ENCODE results near the gene LCN9.

- no peak for TF ChIP-seq POLR2A (IDR thresholded peaks at IDR 0.05; ENCODE audit: low read length)
- TF ChIP-seq GATA1 (IDR thresholded peaks at IDR 0.05; ENCODE audit: low read depth, low read length), result no peak
Observed at GRCh38 chr9:135700525-135700924, 37.4 kb downstream of the LCN9 start.
